Activated naive CD4-positive, alpha-beta T cell treated with Interleukin-2 at 50 U/mL for 16 hours (primary cell): ENCODE measurements around the gene SMO.
"Not testable (repeated sequence)": the region's sequence is repeated elsewhere in the genome, so short reads cannot be mapped to it uniquely, and the experiment has no call there.

Experiments used
- DNase-seq: peaks from one replicate; pipeline ENCODE4 v3.0.0-alpha.2; 2020

SMO gene

DNA sequence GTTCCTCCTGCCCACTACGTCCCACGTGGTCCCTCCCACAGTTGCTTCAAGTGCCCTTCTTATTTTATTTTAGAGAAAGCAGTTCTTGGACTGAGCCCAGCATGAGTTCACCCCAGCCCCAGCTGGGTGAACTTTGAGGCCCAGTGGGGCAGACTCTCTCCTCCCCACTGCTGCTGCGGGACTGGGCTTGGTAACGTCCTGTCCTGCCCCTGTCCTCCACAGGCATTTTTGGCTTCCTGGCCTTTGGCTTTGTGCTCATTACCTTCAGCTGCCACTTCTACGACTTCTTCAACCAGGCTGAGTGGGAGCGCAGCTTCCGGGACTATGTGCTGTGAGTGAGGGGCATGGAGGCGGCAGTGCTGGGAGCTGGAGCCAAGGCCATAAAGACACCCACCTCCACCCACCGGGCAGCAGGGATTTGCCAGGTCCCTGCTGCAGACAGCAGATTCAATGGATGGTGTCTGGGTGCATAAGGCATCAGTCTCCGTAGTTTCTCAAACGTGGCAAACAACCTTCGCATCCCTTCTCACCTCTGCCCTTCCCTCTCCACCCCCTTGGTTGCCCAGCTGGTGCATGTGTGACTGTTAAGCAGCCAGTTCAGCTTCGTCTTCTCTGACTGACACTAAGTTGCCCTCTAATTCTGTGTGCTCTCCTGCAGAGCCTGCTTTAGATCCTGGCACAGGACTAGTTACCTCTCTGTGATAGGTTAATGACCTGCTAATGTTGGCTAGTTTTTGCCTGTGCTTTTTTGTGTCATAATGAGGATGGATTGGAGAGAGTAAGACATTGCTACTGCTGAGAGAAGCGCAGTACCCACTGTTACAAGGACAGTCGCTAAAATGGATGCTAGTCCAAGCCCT lies 20.9 kb downstream of the SMO start:
- no peak for DNase-seq

DNA sequence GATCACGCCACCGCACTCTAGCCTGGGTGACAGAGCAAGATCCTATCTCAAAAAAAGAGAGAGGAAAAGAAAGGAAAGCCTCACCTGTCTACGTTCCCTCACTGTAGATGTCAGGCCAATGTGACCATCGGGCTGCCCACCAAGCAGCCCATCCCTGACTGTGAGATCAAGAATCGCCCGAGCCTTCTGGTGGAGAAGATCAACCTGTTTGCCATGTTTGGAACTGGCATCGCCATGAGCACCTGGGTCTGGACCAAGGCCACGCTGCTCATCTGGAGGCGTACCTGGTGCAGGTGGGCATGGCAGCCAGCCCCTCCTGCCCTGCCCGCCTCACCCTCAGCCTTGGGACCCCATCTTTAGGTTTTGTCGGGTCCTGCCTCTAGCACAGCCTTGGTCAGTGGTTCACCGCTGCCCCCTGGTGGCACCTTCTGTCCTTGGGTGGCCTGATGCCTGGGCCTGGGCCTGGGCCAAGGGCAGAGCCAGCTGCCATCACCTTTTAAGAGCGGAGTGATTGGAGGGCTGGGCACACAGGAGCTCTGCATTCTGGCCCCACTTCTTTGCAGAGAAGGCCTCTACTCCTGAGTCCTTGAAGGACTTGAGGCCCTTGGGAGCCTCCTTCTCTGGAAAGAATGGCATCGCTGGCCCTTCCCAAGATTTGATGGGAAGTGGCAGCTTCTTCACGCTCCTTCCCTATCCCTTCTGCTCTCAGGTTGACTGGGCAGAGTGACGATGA lies 22.0 kb downstream of the SMO start:
- DNase-seq = peak; percentile 67

DNA sequence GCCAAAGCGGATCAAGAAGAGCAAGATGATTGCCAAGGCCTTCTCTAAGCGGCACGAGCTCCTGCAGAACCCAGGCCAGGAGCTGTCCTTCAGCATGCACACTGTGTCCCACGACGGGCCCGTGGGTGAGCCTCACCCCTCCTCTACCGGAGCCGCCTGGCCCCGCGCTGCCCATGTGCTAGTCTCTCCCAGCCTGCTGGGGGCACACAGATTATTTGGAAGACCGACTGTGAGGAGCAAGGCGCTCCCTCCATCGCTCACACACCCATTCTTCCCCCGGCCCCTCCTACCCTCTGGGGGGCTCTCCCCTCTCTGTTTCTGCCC lies 22.5 kb downstream of the SMO start:
- no peak for DNase-seq

DNA sequence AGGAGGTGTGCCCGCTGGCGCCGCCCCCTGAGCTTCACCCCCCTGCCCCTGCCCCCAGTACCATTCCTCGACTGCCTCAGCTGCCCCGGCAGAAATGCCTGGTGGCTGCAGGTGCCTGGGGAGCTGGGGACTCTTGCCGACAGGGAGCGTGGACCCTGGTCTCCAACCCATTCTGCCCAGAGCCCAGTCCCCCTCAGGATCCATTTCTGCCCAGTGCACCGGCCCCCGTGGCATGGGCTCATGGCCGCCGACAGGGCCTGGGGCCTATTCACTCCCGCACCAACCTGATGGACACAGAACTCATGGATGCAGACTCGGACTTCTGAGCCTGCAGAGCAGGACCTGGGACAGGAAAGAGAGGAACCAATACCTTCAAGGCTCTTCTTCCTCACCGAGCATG lies 23.7 kb downstream of the SMO start:
- no peak for DNase-seq

DNA sequence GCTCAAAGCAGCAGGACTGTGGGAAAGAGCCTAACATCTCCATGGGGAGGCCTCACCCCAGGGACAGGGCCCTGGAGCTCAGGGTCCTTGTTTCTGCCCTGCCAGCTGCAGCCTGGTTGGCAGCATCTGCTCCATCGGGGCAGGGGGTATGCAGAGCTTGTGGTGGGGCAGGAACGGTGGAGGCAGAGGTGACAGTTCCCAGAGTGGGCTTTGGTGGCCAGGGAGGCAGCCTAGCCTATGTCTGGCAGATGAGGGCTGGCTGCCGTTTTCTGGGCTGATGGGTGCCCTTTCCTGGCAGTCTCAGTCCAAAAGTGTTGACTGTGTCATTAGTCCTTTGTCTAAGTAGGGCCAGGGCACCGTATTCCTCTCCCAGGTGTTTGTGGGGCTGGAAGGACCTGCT lies 24.2 kb downstream of the SMO start:
- DNase-seq = no peak

DNA sequence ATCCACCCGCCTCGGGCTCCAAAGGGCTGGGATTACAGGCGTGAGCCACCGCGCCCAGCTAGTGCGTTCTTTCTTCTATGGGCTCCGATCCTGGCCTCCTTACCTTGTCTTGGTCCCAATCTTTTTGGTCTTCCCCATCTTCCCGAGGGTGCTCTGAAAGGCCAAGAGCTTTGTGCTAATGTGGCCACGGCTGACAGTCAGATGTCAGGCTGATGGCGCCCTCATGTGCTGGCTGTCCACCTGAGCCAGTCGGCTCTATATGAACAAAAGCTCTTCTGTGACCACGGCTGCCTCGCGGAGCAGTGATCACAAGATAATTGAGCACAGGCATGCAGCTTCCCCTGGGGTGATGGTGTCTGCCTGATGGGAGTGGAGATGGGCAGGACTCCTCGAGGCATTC lies 25.4 kb downstream of the SMO start:
- DNase-seq = no peak

DNA sequence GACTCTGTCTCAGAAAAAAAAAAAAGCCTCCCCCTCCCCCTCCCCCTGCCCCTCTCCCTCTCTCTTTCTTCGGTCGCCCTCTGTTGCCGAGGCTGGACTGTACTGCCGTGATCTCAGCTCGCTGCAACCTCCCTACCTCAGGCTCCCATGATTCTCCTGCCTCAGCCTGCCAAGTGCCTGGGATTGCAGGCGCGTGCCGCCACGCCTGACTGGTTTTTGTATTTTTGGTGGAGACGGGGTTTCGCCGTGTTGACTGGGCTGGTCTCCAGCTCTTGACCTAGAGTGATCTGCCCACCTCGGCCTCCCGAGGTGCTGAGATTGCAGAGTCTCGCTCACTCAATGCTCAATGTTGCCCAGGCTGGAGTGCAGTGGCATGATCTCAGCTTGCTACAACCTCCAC lies 27.3 kb downstream of the SMO start:
- DNase-seq = not testable (repeated sequence)

DNA sequence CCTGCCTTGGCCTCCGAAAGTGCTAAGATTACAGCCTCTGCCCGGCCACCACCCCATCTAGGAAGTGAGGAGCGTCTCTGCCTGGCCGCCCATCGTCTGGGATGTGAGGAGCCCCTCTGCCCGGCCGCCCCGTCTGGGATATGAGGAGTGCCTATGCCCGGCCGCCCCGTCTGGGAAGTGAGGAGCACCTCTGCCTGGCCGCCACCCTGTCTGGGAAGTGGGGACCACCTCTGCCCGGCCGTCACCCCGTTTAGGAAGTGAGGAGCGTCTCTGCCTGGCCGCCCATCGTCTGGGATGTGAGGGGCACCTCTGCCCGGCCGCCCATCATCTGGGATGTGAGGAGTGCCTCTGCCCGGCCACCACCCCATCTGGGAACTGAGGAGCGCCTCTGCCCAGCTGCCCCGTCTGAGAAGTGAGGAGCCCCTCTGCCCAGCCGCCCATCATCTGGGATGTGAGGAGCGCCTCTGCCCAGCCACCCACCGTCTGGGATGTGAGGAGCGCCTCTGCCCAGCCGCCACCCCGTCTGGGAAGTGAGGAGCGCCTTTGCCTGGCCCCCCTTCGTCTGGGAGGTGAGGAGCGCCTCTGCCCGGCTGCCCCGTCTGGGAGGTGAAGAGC lies 27.8 kb downstream of the SMO start:
- DNase-seq = not testable (repeated sequence)

DNA sequence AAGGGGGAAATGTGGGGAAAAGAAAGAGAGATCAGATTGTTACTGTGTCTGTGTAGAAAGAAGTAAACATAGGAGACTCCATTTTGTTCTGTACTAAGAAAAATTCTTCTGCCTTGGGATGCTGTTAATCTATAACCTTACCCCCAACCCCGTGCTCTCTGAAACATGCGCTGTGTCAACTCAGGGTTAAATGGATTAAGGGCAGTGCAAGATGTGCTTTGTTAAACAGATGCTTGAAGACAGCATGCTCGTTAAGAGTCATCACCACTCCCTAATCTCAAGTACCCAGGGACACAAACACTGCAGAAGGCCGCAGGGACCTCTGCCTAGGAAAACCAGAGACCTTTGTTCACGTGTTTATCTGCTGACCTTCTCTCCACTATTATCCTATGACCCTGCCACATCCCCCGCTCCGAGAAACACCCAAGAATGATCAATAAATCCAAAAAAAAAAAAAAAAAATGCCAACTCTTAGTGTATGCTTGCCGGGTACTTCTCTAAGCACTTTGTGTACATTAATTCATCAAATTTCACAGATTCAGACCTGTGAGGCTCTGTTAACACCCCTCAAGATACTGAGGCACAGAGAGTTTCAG lies 28.5 kb downstream of the SMO start:
- not testable (repeated sequence) for DNase-seq

DNA sequence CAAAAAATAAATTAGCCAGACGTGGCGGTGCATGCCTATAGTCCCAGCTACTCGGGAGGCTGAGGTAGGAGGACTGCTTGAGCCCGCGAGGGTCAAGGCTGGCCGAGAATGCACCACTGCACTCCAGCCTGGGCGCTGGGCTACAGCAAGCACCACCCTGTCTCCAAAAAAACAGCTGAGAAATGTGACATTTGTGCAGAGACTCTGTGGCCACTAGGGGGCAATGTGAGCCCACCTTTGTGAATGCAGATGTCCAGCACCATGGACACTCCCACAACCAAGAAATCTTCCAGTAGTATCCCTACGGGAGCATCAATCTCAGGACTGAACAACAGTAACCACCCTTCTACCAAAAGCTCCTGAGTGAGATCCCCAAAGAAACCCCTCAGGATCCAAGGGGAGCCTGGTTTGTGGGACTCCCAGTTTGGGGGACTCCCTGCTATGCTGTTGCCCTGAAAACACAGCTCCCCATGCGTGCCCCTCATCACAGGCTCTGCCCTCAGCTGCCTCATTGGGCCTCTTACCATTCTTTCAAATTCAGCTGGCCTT lies 30.2 kb downstream of the SMO start:
- DNase-seq = peak; percentile 80

DNA sequence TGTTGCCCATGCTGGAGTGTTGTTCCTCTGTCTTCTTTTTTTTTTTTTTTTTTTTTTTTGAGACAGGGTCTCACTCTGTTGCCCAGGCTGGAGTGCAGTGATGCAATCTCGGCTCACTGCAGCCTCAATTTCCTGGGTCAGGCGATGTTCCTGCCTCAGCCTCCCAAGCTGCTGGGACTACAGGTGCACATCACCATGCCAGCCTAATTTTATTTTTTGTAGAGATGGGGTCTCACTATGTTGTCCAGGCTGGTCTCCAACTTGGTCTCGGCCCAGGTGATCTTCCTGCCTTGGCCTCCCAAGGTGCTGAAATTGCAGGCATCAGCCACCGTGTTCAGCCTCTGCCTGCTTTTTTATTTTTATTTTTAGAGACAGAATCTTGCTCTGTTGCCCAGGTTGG lies 30.7 kb downstream of the SMO start:
- not testable (repeated sequence) for DNase-seq

DNA sequence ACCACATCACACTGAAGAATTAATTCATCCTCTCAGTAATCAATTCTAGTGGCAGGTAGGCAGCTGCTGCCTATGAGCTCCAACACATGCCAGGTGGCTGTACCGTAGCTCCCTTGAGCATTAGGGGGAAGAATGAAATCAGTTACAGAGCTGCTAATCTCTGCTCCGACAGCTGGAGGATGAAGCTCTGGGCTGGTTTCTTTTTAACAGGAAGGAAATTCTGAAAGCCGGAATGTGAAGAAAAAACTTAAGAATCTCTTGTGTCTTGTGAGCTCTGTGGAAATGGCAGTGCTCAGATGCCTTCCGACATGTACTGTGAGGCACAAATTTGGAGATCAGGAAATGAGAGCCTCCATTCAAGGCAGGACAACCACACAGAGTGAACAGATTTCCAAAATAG lies 33.6 kb downstream of the SMO start:
- no peak for DNase-seq

DNA sequence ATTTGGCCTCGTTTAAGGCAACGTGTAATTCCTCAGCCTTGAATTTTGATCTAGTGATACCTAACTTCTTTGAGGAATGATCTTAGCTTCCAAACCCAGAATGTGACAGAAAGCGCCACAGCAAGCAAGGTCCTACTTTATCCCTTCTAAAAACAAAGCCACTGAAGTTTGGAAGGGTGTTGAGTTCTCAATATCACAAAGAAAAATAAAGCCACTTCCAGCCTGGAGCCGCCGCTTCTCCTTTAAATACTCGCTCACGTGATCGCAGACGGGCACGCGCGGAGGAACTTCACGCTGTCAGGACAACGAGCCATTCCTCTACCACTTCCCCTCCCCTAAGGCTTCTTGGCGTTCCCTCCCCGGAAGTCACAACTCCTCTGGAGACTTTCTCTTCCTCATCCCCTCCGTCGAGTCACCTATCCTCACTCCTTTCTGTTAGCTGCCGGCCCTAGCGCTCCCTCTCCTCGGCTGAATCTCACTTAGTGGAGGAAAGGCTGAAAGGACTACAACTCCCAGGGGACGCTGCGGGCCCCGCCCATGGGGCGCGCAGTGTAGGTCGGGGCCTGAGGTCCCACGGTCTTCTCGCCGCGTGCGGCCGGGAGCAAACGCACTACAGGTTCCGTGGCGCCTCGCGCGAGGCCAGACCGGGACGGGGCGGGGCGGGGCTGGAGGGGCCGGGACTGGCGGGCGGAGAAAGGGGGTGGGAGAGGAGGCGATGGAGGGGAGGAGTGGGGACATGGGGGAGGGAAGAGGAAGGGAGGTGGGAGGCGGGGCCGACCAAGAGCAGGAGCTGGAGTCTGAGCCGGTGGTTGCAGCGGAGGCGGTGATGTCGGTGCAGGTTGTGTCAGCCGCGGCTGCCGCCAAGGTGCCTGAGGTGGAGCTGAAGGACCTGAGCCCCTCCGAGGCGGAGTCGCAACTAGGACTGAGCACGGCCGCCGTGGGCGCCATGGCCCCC lies 36.1 kb downstream of the SMO start, which contains the start of gene AHCYL2:
Gene AHCYL2, plus strand, starts transcription at position 780 of the 955 bp plus-strand sequence.
- peak; percentile 97 for DNase-seq

DNA sequence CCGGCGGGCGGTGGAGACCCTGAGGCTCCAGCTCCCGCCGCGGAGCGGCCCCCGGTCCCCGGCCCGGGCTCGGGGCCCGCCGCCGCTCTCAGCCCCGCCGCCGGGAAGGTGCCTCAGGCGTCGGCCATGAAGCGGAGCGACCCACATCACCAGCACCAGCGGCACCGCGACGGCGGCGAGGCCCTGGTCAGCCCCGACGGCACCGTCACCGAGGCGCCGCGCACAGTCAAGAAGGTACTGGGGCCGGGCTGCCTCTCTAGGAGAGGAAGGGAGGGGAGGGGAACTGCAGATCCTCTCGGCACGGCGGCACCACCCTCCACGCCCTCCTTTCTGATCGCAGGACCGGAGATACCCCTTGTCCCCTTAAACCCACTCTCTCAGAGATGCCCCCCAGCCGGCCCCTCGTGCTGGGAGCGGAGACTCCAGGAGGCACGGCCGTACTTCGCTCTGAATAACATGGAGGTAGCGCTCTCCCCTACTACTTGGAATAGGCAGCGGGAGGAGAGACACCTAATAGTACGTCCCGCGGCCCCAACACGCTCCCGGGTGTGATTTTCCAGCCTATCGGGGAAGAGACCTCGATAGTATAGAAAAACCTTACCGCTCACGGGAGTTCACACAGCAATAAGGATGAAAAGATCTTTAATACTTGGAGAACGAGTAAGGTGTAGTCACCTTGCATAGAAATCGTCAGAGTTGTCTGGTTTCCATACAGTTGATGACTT lies 36.9 kb downstream of the SMO start:
- peak; percentile 67 for DNase-seq

DNA sequence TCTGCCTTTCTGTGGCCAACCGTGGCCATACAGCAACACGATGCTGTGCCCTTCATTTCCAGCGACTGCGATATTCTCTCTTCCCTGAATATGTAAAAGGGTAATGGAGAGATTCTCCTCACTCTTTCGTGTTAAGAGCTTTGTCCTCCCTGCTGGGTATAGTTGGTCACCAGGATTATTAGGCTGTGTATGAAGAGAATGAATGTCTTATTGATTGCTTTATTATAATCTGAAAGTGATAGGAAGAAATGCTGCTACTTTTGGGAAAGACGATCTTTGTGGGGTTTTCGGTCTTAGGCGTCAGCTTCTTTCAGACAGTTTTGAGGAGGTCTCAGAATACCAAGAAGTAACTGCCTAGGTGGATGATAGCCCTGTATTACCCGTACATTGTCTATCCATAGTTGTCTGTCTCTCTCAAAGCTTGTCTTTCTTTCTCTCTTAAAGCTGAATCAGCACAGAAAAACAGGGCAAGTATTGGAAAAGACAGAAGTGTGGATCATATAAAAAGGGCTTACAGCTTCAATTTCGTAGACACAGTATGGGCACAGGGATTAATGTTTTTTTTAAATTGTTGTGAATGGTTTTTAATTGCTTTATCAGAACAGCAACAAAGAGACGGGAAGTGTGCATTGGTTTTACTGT lies 37.6 kb downstream of the SMO start:
- DNase-seq = no peak

DNA sequence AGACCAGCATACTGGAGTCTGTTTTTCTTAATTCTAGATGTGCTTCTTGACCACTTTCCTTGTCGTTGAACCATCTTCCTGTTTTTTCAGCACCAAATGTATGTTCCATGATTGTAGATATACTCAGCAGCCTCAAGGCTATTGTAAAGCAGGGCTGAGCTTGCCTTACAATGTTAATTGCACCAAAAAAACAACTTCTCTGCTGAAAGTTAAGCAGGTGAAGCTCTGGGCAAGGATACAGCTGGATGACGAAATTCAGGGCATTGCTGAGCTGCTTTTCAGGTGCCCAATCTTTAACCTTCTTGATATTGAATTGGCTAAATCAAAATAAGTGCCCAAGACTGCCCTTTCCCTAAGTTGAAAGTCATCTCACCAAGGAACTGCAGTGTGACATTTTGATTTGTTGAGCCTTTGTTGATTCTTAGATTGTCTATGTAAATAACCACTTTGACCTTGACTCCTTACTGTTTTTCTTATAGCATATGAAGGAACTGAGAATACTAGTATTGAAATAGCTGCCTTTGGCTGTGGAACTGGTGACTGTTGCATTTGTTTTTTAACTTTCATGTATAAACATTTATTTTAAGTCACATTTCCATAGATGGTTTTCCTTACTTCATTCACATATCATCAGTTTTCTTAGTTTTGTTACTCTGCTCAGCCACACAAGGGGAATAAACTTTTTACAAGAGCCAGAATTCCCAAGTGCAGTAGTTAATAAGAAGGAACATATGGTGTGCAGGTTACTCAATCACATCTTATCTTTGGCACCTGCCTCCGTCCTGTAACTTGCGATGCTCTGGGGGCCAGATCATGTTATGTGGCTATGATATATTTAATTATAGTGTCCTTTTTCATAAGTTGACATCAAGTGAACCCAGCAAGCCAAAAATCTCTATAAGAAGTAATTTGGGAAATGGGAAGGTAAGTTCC lies 39.5 kb downstream of the SMO start:
- no peak for DNase-seq

DNA sequence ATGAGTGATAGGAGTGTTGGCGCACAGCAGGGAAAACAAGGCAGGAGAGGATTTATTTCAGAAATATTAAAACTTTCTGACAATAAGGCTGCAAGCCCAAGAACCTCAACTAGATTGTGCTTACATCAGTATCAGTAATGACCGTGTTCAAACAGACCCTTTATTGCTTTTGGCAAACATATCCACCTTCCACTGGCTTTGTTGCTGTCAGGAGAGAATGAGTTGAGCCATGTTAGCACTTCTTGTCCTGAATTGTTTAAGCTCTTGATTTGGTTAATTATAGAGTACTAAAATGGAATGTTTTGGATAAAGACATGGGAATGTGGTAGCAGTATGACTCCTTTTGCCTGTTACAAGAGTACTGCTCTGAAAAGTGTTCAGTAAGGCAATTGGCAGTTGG lies 40.2 kb downstream of the SMO start:
- no peak for DNase-seq

DNA sequence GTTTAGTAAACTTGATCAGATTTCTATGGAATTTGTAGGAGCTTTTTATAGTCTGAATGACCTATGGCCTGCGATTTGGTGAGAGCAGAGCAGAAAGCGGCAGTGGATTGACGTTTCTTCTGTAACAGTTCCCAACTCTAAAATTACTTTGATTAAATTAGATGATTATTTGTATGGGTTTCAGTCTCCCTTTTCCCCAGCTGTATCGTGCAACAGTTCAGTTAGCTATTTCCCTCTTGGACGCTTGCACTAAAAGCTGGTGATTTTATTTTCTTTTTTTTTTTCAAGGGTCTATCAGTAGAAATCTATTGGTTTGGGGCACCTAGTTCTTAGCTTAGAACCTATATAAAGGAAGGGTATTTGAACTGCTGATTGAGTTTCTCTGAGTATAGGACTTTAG lies 43.2 kb downstream of the SMO start:
- DNase-seq = no peak

DNA sequence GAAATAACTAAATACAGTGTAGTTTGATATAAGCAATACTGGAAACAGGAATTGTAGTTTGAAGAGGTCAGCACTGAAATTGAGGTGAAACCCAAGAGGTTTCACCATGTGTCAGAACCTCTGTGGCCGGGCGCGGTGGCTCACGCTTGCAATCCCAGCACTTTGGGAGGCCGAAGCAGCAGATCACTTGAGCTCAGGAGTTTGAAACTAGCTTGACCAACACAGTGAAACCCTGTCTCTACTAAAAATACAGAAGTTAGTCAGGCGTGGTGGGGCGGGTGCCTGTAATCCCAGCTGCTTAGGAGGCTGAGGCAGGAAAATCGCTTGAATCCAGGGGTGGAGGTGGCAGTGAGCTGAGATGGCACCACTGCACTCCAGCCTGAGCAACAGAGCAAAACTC lies 50.1 kb downstream of the SMO start:
- no peak for DNase-seq
